RWPE2 (cell line): Measurements from ENCODE around the gene EPN2.
A peak's percentile ranks its signal among the peaks of the same experiment; 100 is the strongest.

Source experiments
- ATAC-seq: fragments of 200-7000 bp; cut with Tn5 transposase; 3 replicates; pipeline ENCODE4 v1.9.1; 2021; ENCODE audit warnings: low read depth
- DNase-seq: peaks from one replicate; pipeline ENCODE4 v3.0.0-alpha.2; 2020; ENCODE audit warnings: low spot score
- H3K27ac ChIP-seq: fragments of 450-650 bp; 2 replicates; pipeline ENCODE4 v1.5.1; 2017; ENCODE audit warnings: mild to moderate bottlenecking; ENCODE audit not compliant: poor library complexity, severe bottlenecking
- H3K27me3 ChIP-seq: fragments of 250-450 bp; sonication (Bioruptor Pico); 2 replicates; pipeline ENCODE4 v1.5.1; 2021; ENCODE audit warnings: mild to moderate bottlenecking, moderate library complexity; ENCODE audit not compliant: insufficient read depth, poor library complexity, severe bottlenecking
- H3K36me3 ChIP-seq: fragments of 250-450 bp; sonication (Bioruptor Pico); 2 replicates; pipeline ENCODE4 v1.5.1; 2020; ENCODE audit warnings: low read depth, mild to moderate bottlenecking, moderate library complexity
- H3K4me1 ChIP-seq: fragments of 250-450 bp; sonication (Bioruptor Pico); 2 replicates; pipeline ENCODE4 v1.5.1; 2021; ENCODE audit warnings: mild to moderate bottlenecking, moderate library complexity; ENCODE audit not compliant: insufficient read depth, poor library complexity, severe bottlenecking
- H3K4me3 ChIP-seq: fragments of 250-450 bp; sonication (Bioruptor Pico); 2 replicates; pipeline ENCODE4 v1.5.1; 2021; ENCODE audit warnings: mild to moderate bottlenecking, moderate library complexity; ENCODE audit not compliant: severe bottlenecking
- H3K9me3 ChIP-seq: fragments of 250-450 bp; sonication (Bioruptor Pico); 2 replicates; pipeline ENCODE4 v1.5.1; 2021; ENCODE audit warnings: mild to moderate bottlenecking, moderate library complexity; ENCODE audit not compliant: severe bottlenecking
- CTCF ChIP-seq: fragments of 450-650 bp; IDR thresholded peaks from one replicate; pipeline ENCODE4 v1.5.1; 2017; ENCODE audit warnings: mild to moderate bottlenecking, moderate library complexity; ENCODE audit not compliant: poor library complexity, severe bottlenecking

EPN2 gene

GRCh38 chr17:19329839-19330238, 92.7 kb downstream of the EPN2 start:
- TF ChIP-seq CTCF: no peak
- H3K4me1 ChIP-seq: peaks cover 22% of the 10 kb centered on the region
- H3K4me3 ChIP-seq: no peak overlapping the region
- peaks cover 5% of the 10 kb centered on the region for H3K9me3 ChIP-seq
- DNase-seq (no peak), ATAC-seq (no peak)
- no peak overlapping the region for H3K27ac ChIP-seq
- peaks cover 33% of the 10 kb centered on the region for H3K36me3 ChIP-seq
- no peaks in the 10 kb centered on the region for H3K27me3 ChIP-seq

- TF ChIP-seq CTCF: no peak
- peaks cover 22% of the 10 kb centered on the region for H3K4me1 ChIP-seq
- ATAC-seq: no peak
- no peak for DNase-seq
- no peak overlapping the region for H3K4me3 ChIP-seq
- H3K36me3 ChIP-seq: peaks cover 33% of the 10 kb centered on the region
- H3K27ac ChIP-seq: no peak overlapping the region
- peaks cover 5% of the 10 kb centered on the region for H3K9me3 ChIP-seq
- H3K27me3 ChIP-seq: no peaks in the 10 kb centered on the region
These were observed 93.1 kb downstream of the EPN2 start for GRCh38 chr17:19330271-19330670.

- no peak for TF ChIP-seq CTCF
- no peaks in the 10 kb centered on the region for H3K9me3 ChIP-seq
- H3K4me3 ChIP-seq: no peak overlapping the region
- peaks cover 19% of the 10 kb centered on the region for H3K4me1 ChIP-seq
- H3K27ac ChIP-seq: peak overlapping the region; percentile 20
- peak; percentile 73 for ATAC-seq
- peaks cover 33% of the 10 kb centered on the region for H3K36me3 ChIP-seq
- no peaks in the 10 kb centered on the region for H3K27me3 ChIP-seq
- DNase-seq: no peak
These were observed 94.0 kb downstream of the EPN2 start for GRCh38 chr17:19331134-19331533.

- ATAC-seq (no peak), DNase-seq (no peak)
- Histone ChIP-seq H3K9me3 (no peaks in the 10 kb centered on the region), H3K27ac (no peak overlapping the region), H3K36me3 (peaks cover 33% of the 10 kb centered on the region), H3K4me3 (no peak overlapping the region), H3K27me3 (no peaks in the 10 kb centered on the region), H3K4me1 (peaks cover 16% of the 10 kb centered on the region)
- no peak for TF ChIP-seq CTCF
These were observed 94.5 kb downstream of the EPN2 start for GRCh38 chr17:19331543-19332245.

GRCh38 chr17:19332371-19333131, 95.4 kb downstream of the EPN2 start:
- H3K27me3 ChIP-seq: no peaks in the 10 kb centered on the region

More at GRCh38 chr17:19332371-19333131, 95.4 kb downstream of the EPN2 start:
- DNase-seq (no peak), ATAC-seq (no peak)
- H3K36me3 ChIP-seq: peaks cover 33% of the 10 kb centered on the region
- no peaks in the 10 kb centered on the region for H3K9me3 ChIP-seq
- no peak overlapping the region for H3K4me3 ChIP-seq
- H3K4me1 ChIP-seq: peaks cover 9% of the 10 kb centered on the region
- H3K27ac ChIP-seq: no peak overlapping the region
- no peak for TF ChIP-seq CTCF
